ENCODE results near the gene NACC2.

The NACC2 gene

DNA sequence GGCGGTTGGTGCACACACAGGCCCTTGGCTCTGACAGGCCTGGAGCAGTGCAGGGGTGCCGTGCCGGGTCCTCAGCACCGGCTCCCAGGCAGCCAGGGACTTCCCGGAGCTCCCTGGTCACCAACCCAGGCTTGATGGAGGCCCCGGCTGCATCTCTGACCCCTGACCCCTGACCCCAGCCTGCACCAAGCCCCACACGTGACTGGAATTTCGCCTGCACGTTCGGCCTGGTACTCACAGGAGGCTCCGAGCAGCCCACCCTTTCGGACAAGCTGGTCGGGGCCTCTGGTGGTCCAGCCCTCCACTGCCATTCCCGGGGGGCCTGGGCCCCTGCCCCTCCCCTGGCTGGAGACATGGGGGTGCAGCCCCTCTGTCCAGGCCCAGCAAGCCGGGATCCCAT is 108.5 kb downstream of the NACC2 start:
- Mint-ChIP-seq H3K4me3 (no peak overlapping the region), H3K36me3 (ENCODE audit: low read depth) (no peaks in the 10 kb centered on the region), H3K4me1 (ENCODE audit: low read depth) (peaks cover 7% of the 10 kb centered on the region), H3K27ac (no peak overlapping the region), H3K27me3 (no peaks in the 10 kb centered on the region), H3K9me3 (no peaks in the 10 kb centered on the region)

DNA sequence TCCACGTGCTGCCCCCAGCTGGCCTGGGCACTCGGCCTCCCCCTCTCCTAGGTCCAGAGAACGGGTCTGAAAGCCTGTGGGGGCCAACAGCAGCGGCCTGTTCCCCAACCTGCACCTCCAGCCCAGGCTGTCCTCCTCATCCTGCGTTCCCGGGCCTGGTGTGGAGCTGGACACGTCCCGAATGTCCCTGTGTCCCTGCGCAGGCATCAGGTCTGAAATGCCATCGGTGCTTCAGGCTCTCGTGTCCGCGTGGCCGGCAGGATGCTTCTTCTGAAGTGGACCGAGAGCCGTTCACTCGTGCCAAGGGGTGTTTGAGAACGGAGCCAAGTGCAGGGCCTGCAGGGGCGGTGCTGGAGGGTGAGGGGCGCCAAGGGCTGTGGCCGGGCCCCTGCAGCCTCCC is 109.2 kb downstream of the NACC2 start:
- H3K27ac Mint-ChIP-seq = no peak overlapping the region
- no peak overlapping the region for H3K4me3 Mint-ChIP-seq
- peaks cover 4% of the 10 kb centered on the region for H3K4me1 Mint-ChIP-seq (ENCODE audit: low read depth)
- H3K27me3 Mint-ChIP-seq = no peaks in the 10 kb centered on the region
- no peaks in the 10 kb centered on the region for H3K36me3 Mint-ChIP-seq (ENCODE audit: low read depth)
- no peaks in the 10 kb centered on the region for H3K9me3 Mint-ChIP-seq

DNA sequence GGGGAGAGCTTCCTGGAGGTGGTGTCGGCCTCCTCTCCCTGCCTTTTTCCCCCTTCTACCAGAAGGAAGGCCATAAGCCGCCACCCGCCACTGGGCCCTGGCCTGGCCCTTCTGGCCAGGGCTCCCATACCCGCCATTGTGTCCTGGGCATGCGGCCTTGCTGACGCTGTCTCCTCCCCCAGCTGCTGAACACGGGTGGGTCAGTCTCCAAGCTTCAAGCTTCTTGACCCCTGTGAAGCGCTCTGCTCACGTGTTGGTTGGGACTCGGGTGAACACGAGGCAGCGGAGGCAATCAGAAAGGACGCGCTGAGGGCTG is 109.7 kb downstream of the NACC2 start:
- Mint-ChIP-seq H3K9me3 (no peaks in the 10 kb centered on the region), H3K27me3 (no peaks in the 10 kb centered on the region), H3K27ac (no peak overlapping the region), H3K4me3 (no peak overlapping the region), H3K4me1 (ENCODE audit: low read depth) (peaks cover 4% of the 10 kb centered on the region), H3K36me3 (ENCODE audit: low read depth) (no peaks in the 10 kb centered on the region)

DNA sequence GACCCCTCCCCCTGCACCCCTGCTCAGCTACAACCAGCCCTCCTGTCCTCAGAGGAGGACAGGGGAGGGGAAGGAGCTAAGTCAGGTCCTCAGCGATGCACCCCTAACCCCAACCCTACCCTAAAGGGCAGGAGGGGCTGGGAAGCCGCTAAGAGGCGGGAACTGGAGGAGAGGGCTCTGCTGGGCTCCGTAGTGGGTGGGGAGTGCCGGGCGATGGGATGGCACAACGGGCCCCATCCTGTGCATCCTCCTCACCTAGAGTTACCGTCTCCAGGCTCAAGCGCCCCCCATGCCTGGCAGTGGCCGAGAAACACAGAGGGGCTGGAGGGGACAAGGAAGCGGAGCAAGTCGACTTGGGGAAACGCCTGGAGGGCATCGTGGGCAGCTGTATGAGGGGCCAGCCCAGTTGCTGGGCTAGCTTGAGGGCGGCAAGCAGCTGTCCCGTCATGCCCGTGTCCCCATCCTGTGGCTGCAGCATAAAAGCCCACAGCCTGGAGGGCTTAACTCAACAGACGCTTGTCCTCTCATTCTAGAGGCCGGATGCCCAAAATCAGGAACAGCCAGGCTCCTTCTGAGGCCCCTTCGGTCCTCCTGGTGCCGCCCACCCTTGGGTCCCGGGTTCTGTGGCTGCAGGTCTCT is 110.9 kb downstream of the NACC2 start:
- peaks cover 7% of the 10 kb centered on the region for H3K4me1 Mint-ChIP-seq (ENCODE audit: low read depth)
- no peaks in the 10 kb centered on the region for H3K27me3 Mint-ChIP-seq
- no peak overlapping the region for H3K27ac Mint-ChIP-seq
- no peak overlapping the region for H3K4me3 Mint-ChIP-seq
- H3K9me3 Mint-ChIP-seq = no peaks in the 10 kb centered on the region
- no peaks in the 10 kb centered on the region for H3K36me3 Mint-ChIP-seq (ENCODE audit: low read depth)

DNA sequence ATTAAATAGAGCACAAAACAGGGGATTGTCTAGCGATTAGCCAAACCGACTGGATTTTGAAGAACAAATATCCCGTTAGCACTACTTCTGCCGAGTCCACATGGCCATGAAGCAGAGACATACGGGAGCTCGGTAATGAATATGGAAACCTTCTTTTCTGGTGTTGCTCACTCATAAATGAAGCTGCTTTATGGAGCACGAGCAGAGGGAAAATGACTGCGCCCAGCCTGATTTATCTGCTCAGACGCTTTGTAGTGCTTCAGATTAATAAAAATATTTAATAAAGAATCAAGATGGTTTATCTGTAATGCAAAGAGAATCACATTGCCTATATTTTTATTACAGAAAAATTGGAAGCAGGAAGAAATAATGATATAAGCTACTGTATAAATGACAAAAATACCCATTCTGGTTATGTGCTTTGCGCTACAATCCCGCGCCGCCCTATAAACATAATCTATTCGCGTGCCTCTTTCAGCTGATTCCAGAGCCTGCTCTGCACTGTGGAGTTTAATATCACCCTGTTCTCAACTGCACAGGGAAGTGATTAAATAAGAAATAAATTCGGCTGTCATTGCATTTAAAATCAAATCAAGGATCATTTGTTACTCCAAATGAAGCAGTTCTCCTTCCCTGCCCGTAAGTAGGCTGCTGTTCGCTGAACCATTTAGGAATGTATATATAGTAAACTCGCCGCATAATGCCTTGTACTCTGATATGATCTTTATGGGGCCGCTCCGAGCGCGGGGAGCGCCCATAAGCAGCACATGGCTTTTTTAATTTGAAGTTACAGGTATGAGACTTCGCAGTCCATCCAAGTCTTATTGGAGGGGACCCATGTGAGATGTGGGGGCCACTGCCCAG is 111.6 kb downstream of the NACC2 start:
- Mint-ChIP-seq H3K27me3 (no peaks in the 10 kb centered on the region), H3K4me3 (no peak overlapping the region), H3K9me3 (no peaks in the 10 kb centered on the region), H3K36me3 (ENCODE audit: low read depth) (no peaks in the 10 kb centered on the region), H3K27ac (no peak overlapping the region), H3K4me1 (ENCODE audit: low read depth) (peaks cover 11% of the 10 kb centered on the region)

DNA sequence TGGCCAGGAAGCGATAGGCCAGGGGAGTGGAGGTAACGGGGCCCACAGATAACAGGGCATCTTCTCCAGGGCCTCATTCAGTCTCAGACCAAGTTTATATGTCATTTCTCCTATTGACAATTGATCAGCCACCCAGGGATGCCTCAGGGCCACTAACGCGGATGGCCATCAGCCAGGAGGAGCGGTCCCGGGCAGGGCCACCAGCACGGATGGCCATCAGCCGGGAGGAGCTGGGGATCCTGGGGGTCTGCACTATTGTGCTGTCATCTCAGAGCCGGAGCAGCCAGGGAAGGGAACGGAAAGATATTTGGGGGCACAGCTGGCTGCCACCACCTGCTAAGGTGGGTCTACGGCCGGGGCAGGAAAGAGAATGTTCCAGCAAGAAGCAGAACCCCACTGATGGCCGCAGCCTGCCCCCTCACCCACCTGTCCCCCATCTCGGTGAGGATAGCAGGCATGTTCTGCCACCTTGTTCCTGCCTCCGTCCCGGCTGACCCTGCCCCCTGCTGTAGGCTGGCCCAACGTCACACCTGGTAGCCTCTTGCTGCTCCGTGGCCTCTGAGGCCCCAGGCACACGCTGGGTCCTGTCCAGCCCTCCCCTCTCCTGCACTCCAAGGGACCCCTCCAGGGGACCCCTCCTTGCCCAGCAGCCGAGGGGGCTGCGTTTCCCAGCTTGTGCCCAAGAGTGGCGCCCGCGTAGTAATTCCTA is 112.4 kb downstream of the NACC2 start:
- Mint-ChIP-seq H3K27me3 (no peaks in the 10 kb centered on the region), H3K9me3 (no peaks in the 10 kb centered on the region), H3K4me3 (no peak overlapping the region), H3K36me3 (ENCODE audit: low read depth) (no peaks in the 10 kb centered on the region), H3K27ac (no peak overlapping the region), H3K4me1 (ENCODE audit: low read depth) (peaks cover 11% of the 10 kb centered on the region)

DNA sequence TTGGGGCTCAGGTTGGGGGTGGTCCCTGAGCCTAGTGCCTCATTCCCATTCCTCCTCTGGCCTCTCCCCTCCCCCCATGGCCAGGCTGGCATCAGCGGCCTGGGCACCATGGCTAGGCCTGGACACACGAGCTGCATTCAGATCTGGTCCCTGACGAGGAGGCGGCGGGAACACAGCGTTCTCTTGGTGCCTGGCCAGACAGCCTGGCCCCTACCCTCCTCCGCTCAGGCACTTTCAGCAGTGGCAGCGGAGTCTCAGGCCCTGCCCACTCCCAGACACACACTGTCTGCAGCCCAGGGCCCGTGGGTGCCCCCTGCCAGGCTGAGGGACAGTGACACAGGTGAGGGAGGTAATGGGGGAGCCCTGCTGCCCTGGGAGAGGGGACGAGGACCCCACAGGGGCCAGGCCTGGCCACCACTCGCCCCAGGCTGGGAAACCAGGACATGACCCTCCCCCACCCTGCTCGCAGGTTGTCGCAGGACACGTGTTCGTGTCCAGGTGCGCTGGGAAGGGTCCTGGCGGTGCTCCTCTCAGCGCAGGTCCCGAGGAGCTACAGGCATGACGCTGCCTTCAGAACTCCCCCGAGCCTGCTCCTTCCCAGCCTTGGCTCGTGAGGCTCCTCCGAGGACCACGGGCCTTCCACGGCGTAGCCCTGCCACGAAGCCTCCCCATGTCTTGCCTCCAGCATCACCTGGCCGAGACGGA is 114.0 kb downstream of the NACC2 start:
- Mint-ChIP-seq H3K27ac (no peak overlapping the region), H3K27me3 (no peaks in the 10 kb centered on the region), H3K9me3 (no peaks in the 10 kb centered on the region), H3K36me3 (ENCODE audit: low read depth) (no peaks in the 10 kb centered on the region), H3K4me1 (ENCODE audit: low read depth) (peaks cover 16% of the 10 kb centered on the region), H3K4me3 (no peak overlapping the region)

DNA sequence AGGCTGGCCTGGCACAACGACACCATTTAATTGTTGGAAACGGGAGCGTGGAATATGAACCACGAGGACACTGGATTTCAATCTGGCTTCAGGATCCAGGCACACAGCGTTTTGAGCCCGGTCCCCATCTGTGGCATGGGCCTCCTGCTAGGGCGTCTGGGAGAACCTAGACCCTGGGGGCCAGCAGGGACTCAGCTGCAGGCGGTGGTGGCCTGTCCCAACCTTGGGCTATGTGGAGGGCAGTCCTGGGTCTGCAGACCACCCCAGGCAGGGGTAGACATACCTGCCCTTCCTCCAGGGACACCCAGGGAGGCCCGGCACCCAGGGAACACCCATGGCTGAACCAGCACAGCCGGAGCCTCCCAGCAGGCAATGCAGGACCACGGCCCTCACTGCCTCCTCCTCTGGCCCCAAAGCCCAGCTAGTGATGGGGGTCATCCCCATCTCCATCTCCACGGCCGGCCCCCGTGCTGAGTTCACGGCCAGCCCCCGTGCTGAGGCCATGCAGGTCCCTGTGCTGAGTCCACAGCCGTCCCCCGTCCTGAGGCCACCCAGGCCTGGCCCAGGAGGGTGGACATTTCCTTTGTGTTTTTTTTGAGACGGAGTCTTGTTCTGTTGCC is 115.4 kb downstream of the NACC2 start:
- Mint-ChIP-seq H3K4me3 (no peak overlapping the region), H3K27me3 (no peaks in the 10 kb centered on the region), H3K27ac (no peak overlapping the region), H3K4me1 (ENCODE audit: low read depth) (peaks cover 16% of the 10 kb centered on the region), H3K36me3 (ENCODE audit: low read depth) (no peaks in the 10 kb centered on the region), H3K9me3 (no peaks in the 10 kb centered on the region)

DNA sequence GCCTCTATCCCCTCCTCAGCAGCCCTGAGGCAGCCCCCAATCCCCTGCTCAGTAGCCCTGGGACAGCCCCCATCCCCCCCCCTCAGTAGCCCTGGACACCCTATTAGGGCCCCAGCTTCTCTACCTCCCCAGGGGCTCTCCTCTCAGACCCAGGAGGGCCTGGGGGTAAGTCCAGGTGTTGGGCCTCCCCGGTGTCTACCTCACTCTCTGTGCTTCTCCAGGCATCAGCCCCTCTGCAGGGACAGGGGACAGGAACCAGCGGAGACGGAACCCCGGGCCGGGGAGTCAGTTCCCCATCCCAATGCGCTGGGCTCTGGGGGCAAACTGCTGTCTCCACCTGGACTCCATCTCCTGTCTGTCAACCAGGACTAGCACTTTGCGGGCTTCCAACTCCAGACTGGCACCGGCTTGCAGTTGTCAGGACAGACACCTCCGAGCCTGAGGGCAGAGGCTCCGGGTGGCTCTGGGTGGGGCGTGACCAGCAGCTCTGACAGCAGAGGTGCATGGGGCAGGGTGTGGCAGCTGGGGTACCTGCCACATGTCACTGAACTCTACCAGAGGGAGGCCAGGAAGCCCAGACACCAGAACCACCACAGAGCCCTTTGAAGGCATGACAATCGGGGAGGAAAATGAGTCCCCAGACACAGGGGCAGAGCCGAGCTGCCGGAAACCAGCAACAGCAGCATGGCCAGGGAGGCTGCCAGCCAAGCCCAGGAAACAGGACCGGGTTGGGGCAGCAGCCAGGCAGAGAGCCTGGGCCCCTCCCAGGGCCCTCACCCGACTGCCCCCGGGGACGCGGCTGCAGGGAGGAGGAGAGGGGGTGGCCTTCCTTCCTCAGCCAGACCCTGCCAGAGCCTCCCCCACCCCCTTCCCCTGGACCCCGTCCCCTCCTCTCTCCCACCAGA is 116.2 kb downstream of the NACC2 start:
- H3K27me3 Mint-ChIP-seq = no peaks in the 10 kb centered on the region
- no peak overlapping the region for H3K27ac Mint-ChIP-seq
- peaks cover 16% of the 10 kb centered on the region for H3K4me1 Mint-ChIP-seq (ENCODE audit: low read depth)
- no peaks in the 10 kb centered on the region for H3K36me3 Mint-ChIP-seq (ENCODE audit: low read depth)
- H3K9me3 Mint-ChIP-seq = no peaks in the 10 kb centered on the region
- H3K4me3 Mint-ChIP-seq = no peak overlapping the region

DNA sequence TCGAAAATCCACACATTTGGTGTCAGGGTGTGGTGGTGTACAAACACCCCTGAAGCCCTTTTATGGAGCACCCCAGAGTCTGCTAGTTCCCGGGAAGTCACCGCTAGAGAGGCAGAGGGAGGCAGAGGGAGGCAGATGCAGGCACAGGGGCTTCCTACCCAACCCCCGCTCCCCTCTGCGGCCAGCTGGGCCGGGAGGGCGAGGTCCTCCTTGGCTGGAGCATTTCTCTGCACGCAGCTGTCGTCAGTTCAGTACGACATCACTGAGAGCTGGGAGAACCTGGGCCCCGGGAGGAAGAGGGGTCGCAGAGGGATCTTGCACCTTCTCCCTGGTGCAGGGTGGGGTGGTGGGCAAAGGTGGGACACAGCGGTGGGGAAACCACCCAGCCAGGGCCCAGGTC is 118.1 kb downstream of the NACC2 start:
- Mint-ChIP-seq H3K36me3 (ENCODE audit: low read depth) (no peaks in the 10 kb centered on the region), H3K4me3 (no peak overlapping the region), H3K27me3 (no peaks in the 10 kb centered on the region), H3K4me1 (ENCODE audit: low read depth) (peaks cover 23% of the 10 kb centered on the region), H3K9me3 (no peaks in the 10 kb centered on the region), H3K27ac (no peak overlapping the region)

DNA sequence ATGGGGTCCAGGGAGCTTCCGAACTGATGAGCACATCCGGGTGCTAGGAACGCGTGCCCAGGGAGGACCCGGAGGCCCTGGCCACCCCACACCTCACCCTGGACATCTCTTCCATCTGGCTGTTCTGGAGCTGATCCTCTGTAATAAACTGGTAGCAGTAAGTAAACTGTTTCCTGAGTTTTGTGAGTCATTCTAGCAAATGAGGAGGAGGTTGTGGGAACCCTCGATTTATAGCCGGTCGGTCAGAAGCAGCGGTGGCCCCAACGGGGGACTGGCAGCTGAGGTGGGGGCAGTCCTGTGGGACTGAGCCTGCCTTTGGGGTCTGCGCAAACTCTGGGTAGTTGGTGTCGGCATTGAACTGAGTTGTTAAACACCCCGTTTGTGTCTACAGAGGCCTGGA is 118.6 kb downstream of the NACC2 start:
- H3K36me3 Mint-ChIP-seq (ENCODE audit: low read depth) = no peaks in the 10 kb centered on the region
- no peak overlapping the region for H3K27ac Mint-ChIP-seq
- no peak overlapping the region for H3K4me3 Mint-ChIP-seq
- peaks cover 23% of the 10 kb centered on the region for H3K4me1 Mint-ChIP-seq (ENCODE audit: low read depth)
- H3K9me3 Mint-ChIP-seq = no peaks in the 10 kb centered on the region
- H3K27me3 Mint-ChIP-seq = no peaks in the 10 kb centered on the region

DNA sequence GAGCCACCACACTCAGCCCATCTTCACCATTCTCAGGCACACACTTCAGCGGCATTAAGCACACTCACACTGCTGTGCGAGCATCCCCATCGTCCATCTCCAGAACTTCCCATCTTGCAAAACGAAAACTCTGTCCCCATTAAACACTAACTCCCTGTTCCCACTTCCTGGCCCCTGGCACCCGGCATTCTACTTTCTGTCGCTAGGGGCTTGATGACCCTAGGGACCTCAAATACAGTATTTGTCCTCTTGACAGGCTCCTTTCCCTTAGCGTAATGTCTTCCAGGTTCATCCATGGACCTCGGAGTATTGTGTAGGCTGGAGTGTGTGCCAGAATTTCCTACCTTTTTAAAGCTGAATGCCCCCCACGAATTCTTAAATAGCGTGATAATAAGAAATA is 119.3 kb downstream of the NACC2 start:
- Mint-ChIP-seq H3K27me3 (no peaks in the 10 kb centered on the region), H3K4me1 (ENCODE audit: low read depth) (peaks cover 23% of the 10 kb centered on the region), H3K27ac (no peak overlapping the region), H3K4me3 (no peak overlapping the region), H3K9me3 (no peaks in the 10 kb centered on the region), H3K36me3 (ENCODE audit: low read depth) (no peaks in the 10 kb centered on the region)

DNA sequence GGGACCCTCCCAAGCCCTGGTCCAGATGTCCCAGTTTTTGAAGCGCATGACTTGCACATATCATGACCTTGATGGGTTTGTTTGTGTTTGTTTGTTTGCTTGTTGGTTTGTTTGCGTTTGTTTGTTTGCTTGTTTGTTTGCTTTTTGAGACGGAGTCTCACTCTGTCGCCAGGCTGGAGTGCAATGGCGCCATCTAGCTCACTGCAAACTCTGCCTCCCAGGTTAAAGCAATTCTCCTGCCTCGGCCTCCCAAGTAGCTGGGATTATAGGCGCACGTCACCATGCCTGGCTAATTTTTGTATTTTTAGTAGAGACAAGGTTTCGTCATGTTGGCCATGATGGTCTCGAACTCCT is 120.9 kb downstream of the NACC2 start:
- Mint-ChIP-seq H3K36me3 (ENCODE audit: low read depth) (no peaks in the 10 kb centered on the region), H3K27ac (no peak overlapping the region), H3K4me1 (ENCODE audit: low read depth) (peaks cover 17% of the 10 kb centered on the region), H3K27me3 (no peaks in the 10 kb centered on the region), H3K9me3 (no peaks in the 10 kb centered on the region), H3K4me3 (no peak overlapping the region)

Measured in stimulated activated naive CD8-positive, alpha-beta T cell treated with anti-CD3 and anti-CD28 coated beads, Interleukin-15, Interleukin-2, amounts not matched to agents 100 ng/mL and 50 ng/mL, for 24 hours (primary cell).